Urothelium cell line (cell line): ENCODE measurements around the gene TUBB1.
A peak's percentile ranks its signal among the peaks of the same experiment; 100 is the strongest.
"Not testable (repeated sequence)": the region's sequence is repeated elsewhere in the genome, so short reads cannot be mapped to it uniquely, and the experiment has no call there.

Experiments
- DNase-seq: peaks from one replicate; pipeline ENCODE4 v3.0.0; 2011; ENCODE audit warnings: low spot score, mixed read lengths
- FAIRE-seq: peaks from 2 replicates; lab custom pipeline; 2011; peaks lifted over from hg19 to GRCh38; lab: Jason Lieb, UNC

TUBB1 gene

GRCh38 chr20:59040667-59041066 is 21.4 kb downstream of the TUBB1 start:
- no peak for DNase-seq
- no peak for FAIRE-seq

GRCh38 chr20:59041487-59041886 is 22.3 kb downstream of the TUBB1 start:
- not testable (repeated sequence) for FAIRE-seq, DNase-seq

GRCh38 chr20:59042151-59042795 is 23.0 kb downstream of the TUBB1 start, which contains the start of gene PRELID3B:
TSS of gene PRELID3B (minus strand) at chr20:59042786. CDS start at chr20:59042730, 56 bp downstream.
- DNase-seq (no peak), FAIRE-seq (no peak)

GRCh38 chr20:59042796-59043631 is 23.8 kb downstream of the TUBB1 start:
- FAIRE-seq (peak; percentile 69), DNase-seq (peak; percentile 100)

GRCh38 chr20:59043698-59044097 is 24.5 kb downstream of the TUBB1 start:
- DNase-seq (no peak), FAIRE-seq (no peak)

- FAIRE-seq (no peak), DNase-seq (no peak)
Observed at GRCh38 chr20:59044295-59044694, 25.1 kb downstream of the TUBB1 start.

GRCh38 chr20:59044796-59045195 is 25.6 kb downstream of the TUBB1 start:
- FAIRE-seq (no peak), DNase-seq (no peak)

GRCh38 chr20:59046862-59047261 is 27.6 kb downstream of the TUBB1 start:
- FAIRE-seq (no peak), DNase-seq (no peak)

- DNase-seq (no peak), FAIRE-seq (no peak)
Observed at GRCh38 chr20:59047938-59048680, 28.9 kb downstream of the TUBB1 start.

- DNase-seq: no peak
- no peak for FAIRE-seq
Observed at GRCh38 chr20:59048681-59049030, 29.4 kb downstream of the TUBB1 start.

- DNase-seq (no peak), FAIRE-seq (no peak)
Observed at GRCh38 chr20:59050437-59050836, 31.2 kb downstream of the TUBB1 start.

- FAIRE-seq: no peak
- DNase-seq: no peak
Observed at GRCh38 chr20:59051666-59052185, 32.5 kb downstream of the TUBB1 start.

- FAIRE-seq: no peak
- DNase-seq: no peak
Observed at GRCh38 chr20:59055302-59055701, 36.1 kb downstream of the TUBB1 start.

GRCh38 chr20:59062081-59062480 is 42.9 kb downstream of the TUBB1 start:
- DNase-seq (no peak), FAIRE-seq (no peak)

GRCh38 chr20:59063358-59064213 is 44.4 kb downstream of the TUBB1 start:
- peak; percentile 75 for FAIRE-seq
- peak; percentile 94 for DNase-seq

- no peak for DNase-seq
- FAIRE-seq: no peak
Observed at GRCh38 chr20:59064214-59064722, 45.0 kb downstream of the TUBB1 start.

- no peak for DNase-seq
- no peak for FAIRE-seq
Observed at GRCh38 chr20:59068534-59068933, 49.3 kb downstream of the TUBB1 start.

- DNase-seq (no peak), FAIRE-seq (no peak)
Observed at GRCh38 chr20:59069026-59069425, 49.8 kb downstream of the TUBB1 start.

GRCh38 chr20:59071216-59071615 is 52.0 kb downstream of the TUBB1 start:
- FAIRE-seq: no peak
- DNase-seq: no peak

- no peak for FAIRE-seq
- DNase-seq: no peak
Observed at GRCh38 chr20:59073582-59073981, 54.4 kb downstream of the TUBB1 start.
